Measurements from ENCODE around the gene SLC7A9.

Gene SLC7A9

GRCh38 chr19:32822916-32823746 is 46.4 kb downstream of the SLC7A9 start:
- H3K27me3 ChIP-seq (ENCODE audit: low read depth, low read length) = peaks cover 4% of the 10 kb centered on the region
- H3K4me3 ChIP-seq (ENCODE audit: low read depth in 1 of 2, low read length in 2 of 2) = no peak overlapping the region

GRCh38 chr19:32819419-32820400 is 49.9 kb downstream of the SLC7A9 start:
- no peak overlapping the region for H3K4me3 ChIP-seq (ENCODE audit: low read depth in 1 of 2, low read length in 2 of 2)
- H3K36me3 ChIP-seq (ENCODE audit: control insufficient read depth in 1 of 2, insufficient read depth in 2 of 2, low read length in 2 of 2) = no peaks in the 10 kb centered on the region
- H3K27me3 ChIP-seq (ENCODE audit: low read depth, low read length) = peaks cover 4% of the 10 kb centered on the region
- H3K9me3 ChIP-seq (ENCODE audit: control insufficient read depth in 1 of 2, low read length in 2 of 2) = no peaks in the 10 kb centered on the region
- H3K4me1 ChIP-seq (ENCODE audit: control insufficient read depth in 1 of 2, insufficient read depth in 2 of 2, low read length in 2 of 2) = no peaks in the 10 kb centered on the region
- H3K27ac ChIP-seq (ENCODE audit: low read length) = no peak overlapping the region

More at GRCh38 chr19:32822916-32823746, 46.4 kb downstream of the SLC7A9 start:
- no peaks in the 10 kb centered on the region for H3K9me3 ChIP-seq (ENCODE audit: control insufficient read depth in 1 of 2, low read length in 2 of 2)
- H3K36me3 ChIP-seq (ENCODE audit: control insufficient read depth in 1 of 2, insufficient read depth in 2 of 2, low read length in 2 of 2) = peaks cover 0 to 4% of the 10 kb centered on the region in 2 donors
- H3K27ac ChIP-seq (ENCODE audit: low read length) = no peak overlapping the region
- no peaks in the 10 kb centered on the region for H3K4me1 ChIP-seq (ENCODE audit: control insufficient read depth in 1 of 2, insufficient read depth in 2 of 2, low read length in 2 of 2)

GRCh38 chr19:32818536-32818935 is 51.0 kb downstream of the SLC7A9 start:
- Histone ChIP-seq H3K27me3 (ENCODE audit: low read depth, low read length) (peaks cover 4% of the 10 kb centered on the region), H3K4me3 (ENCODE audit: low read depth in 1 of 2, low read length in 2 of 2) (no peak overlapping the region), H3K36me3 (ENCODE audit: control insufficient read depth in 1 of 2, insufficient read depth in 2 of 2, low read length in 2 of 2) (no peaks in the 10 kb centered on the region), H3K27ac (ENCODE audit: low read length) (no peak overlapping the region), H3K4me1 (ENCODE audit: control insufficient read depth in 1 of 2, insufficient read depth in 2 of 2, low read length in 2 of 2) (no peaks in the 10 kb centered on the region), H3K9me3 (ENCODE audit: control insufficient read depth in 1 of 2, low read length in 2 of 2) (no peaks in the 10 kb centered on the region)

GRCh38 chr19:32817569-32818476 is 51.7 kb downstream of the SLC7A9 start:
- no peak overlapping the region for H3K27ac ChIP-seq (ENCODE audit: low read length)
- no peaks in the 10 kb centered on the region for H3K4me1 ChIP-seq (ENCODE audit: control insufficient read depth in 1 of 2, insufficient read depth in 2 of 2, low read length in 2 of 2)
- no peaks in the 10 kb centered on the region for H3K36me3 ChIP-seq (ENCODE audit: control insufficient read depth in 1 of 2, insufficient read depth in 2 of 2, low read length in 2 of 2)
- no peaks in the 10 kb centered on the region for H3K9me3 ChIP-seq (ENCODE audit: control insufficient read depth in 1 of 2, low read length in 2 of 2)
- no peaks in the 10 kb centered on the region for H3K27me3 ChIP-seq (ENCODE audit: low read depth, low read length)
- H3K4me3 ChIP-seq (ENCODE audit: low read depth in 1 of 2, low read length in 2 of 2) = no peak overlapping the region

GRCh38 chr19:32816555-32817099 is 52.9 kb downstream of the SLC7A9 start:
- Histone ChIP-seq H3K4me3 (ENCODE audit: low read depth in 1 of 2, low read length in 2 of 2) (no peak overlapping the region), H3K27ac (ENCODE audit: low read length) (no peak overlapping the region), H3K27me3 (ENCODE audit: low read depth, low read length) (no peaks in the 10 kb centered on the region), H3K36me3 (ENCODE audit: control insufficient read depth in 1 of 2, insufficient read depth in 2 of 2, low read length in 2 of 2) (no peaks in the 10 kb centered on the region), H3K4me1 (ENCODE audit: control insufficient read depth in 1 of 2, insufficient read depth in 2 of 2, low read length in 2 of 2) (no peaks in the 10 kb centered on the region), H3K9me3 (ENCODE audit: control insufficient read depth in 1 of 2, low read length in 2 of 2) (no peaks in the 10 kb centered on the region)

GRCh38 chr19:32814624-32815023 is 54.9 kb downstream of the SLC7A9 start:
- H3K27ac ChIP-seq (ENCODE audit: low read length) = no peak overlapping the region
- H3K4me3 ChIP-seq (ENCODE audit: low read depth in 1 of 2, low read length in 2 of 2) = no peak overlapping the region
- no peaks in the 10 kb centered on the region for H3K27me3 ChIP-seq (ENCODE audit: low read depth, low read length)
- H3K4me1 ChIP-seq (ENCODE audit: control insufficient read depth in 1 of 2, insufficient read depth in 2 of 2, low read length in 2 of 2) = peaks cover 0 to 3% of the 10 kb centered on the region in 2 donors
- H3K36me3 ChIP-seq (ENCODE audit: control insufficient read depth in 1 of 2, insufficient read depth in 2 of 2, low read length in 2 of 2) = no peaks in the 10 kb centered on the region
- no peaks in the 10 kb centered on the region for H3K9me3 ChIP-seq (ENCODE audit: control insufficient read depth in 1 of 2, low read length in 2 of 2)

- H3K4me1 ChIP-seq (ENCODE audit: control insufficient read depth in 1 of 2, insufficient read depth in 2 of 2, low read length in 2 of 2) = peaks cover 0 to 5% of the 10 kb centered on the region in 2 donors
- H3K4me3 ChIP-seq (ENCODE audit: low read depth in 1 of 2, low read length in 2 of 2) = no peak overlapping the region
- no peak overlapping the region for H3K27ac ChIP-seq (ENCODE audit: low read length)
- H3K9me3 ChIP-seq (ENCODE audit: control insufficient read depth in 1 of 2, low read length in 2 of 2) = no peaks in the 10 kb centered on the region
- no peaks in the 10 kb centered on the region for H3K36me3 ChIP-seq (ENCODE audit: control insufficient read depth in 1 of 2, insufficient read depth in 2 of 2, low read length in 2 of 2)
- no peaks in the 10 kb centered on the region for H3K27me3 ChIP-seq (ENCODE audit: low read depth, low read length)
Measured at GRCh38 chr19:32813862-32814425, 55.6 kb downstream of the SLC7A9 start.

- Histone ChIP-seq H3K36me3 (ENCODE audit: control insufficient read depth in 1 of 2, insufficient read depth in 2 of 2, low read length in 2 of 2) (no peaks in the 10 kb centered on the region), H3K27ac (ENCODE audit: low read length) (no peak overlapping the region), H3K9me3 (ENCODE audit: control insufficient read depth in 1 of 2, low read length in 2 of 2) (no peaks in the 10 kb centered on the region), H3K4me1 (ENCODE audit: control insufficient read depth in 1 of 2, insufficient read depth in 2 of 2, low read length in 2 of 2) (peaks cover 0 to 5% of the 10 kb centered on the region in 2 donors), H3K27me3 (ENCODE audit: low read depth, low read length) (no peaks in the 10 kb centered on the region), H3K4me3 (ENCODE audit: low read depth in 1 of 2, low read length in 2 of 2) (no peak overlapping the region)
Measured at GRCh38 chr19:32812571-32812970, 57.0 kb downstream of the SLC7A9 start.

- Histone ChIP-seq H3K9me3 (ENCODE audit: control insufficient read depth in 1 of 2, low read length in 2 of 2) (no peaks in the 10 kb centered on the region), H3K27me3 (ENCODE audit: low read depth, low read length) (no peaks in the 10 kb centered on the region), H3K4me1 (ENCODE audit: control insufficient read depth in 1 of 2, insufficient read depth in 2 of 2, low read length in 2 of 2) (peaks cover 0 to 5% of the 10 kb centered on the region in 2 donors), H3K27ac (ENCODE audit: low read length) (no peak overlapping the region), H3K36me3 (ENCODE audit: control insufficient read depth in 1 of 2, insufficient read depth in 2 of 2, low read length in 2 of 2) (no peaks in the 10 kb centered on the region), H3K4me3 (ENCODE audit: low read depth in 1 of 2, low read length in 2 of 2) (no peak overlapping the region)
Measured at GRCh38 chr19:32812036-32812435, 57.5 kb downstream of the SLC7A9 start.

GRCh38 chr19:32811151-32811550 is 58.4 kb downstream of the SLC7A9 start:
- H3K4me3 ChIP-seq (ENCODE audit: low read depth in 1 of 2, low read length in 2 of 2) = no peak overlapping the region
- no peaks in the 10 kb centered on the region for H3K9me3 ChIP-seq (ENCODE audit: control insufficient read depth in 1 of 2, low read length in 2 of 2)
- peaks cover 0 to 5% of the 10 kb centered on the region in 2 donors for H3K4me1 ChIP-seq (ENCODE audit: control insufficient read depth in 1 of 2, insufficient read depth in 2 of 2, low read length in 2 of 2)
- no peak overlapping the region for H3K27ac ChIP-seq (ENCODE audit: low read length)
- no peaks in the 10 kb centered on the region for H3K36me3 ChIP-seq (ENCODE audit: control insufficient read depth in 1 of 2, insufficient read depth in 2 of 2, low read length in 2 of 2)
- no peaks in the 10 kb centered on the region for H3K27me3 ChIP-seq (ENCODE audit: low read depth, low read length)
